Ascending aorta (tissue), 2 donors: ENCODE data around the gene SHISA6. TPM values are rescaled to one million over a fixed set of nuclear protein-coding genes. Genes with fewer than 3 reads are reported as not detected.

Experiments
- DNase-seq, 2 donors: peaks; one replicate each; pipeline ENCODE4 v3.0.0-alpha.2; 2019; ENCODE audit warnings: low spot score in 2 of 2
- H3K27ac ChIP-seq, 2 donors: fragments of 200-600 bp; sonication (generic); one replicate each; pipeline ENCODE4 v1.5.1; 2016 to 2017; ENCODE audit warnings: mild to moderate bottlenecking in 1 of 2
- H3K27me3 ChIP-seq: fragments of 200-600 bp; sonication (generic); one replicate; pipeline ENCODE4 v1.5.1; 2017
- H3K36me3 ChIP-seq, 2 donors: fragments of 200-600 bp; sonication (generic); one replicate each; pipeline ENCODE4 v1.5.1; 2016
- H3K4me1 ChIP-seq, 2 donors: fragments of 200-600 bp; sonication (generic); one replicate each; pipeline ENCODE4 v1.5.1; 2016 to 2017; ENCODE audit warnings: mild to moderate bottlenecking in 1 of 2
- H3K4me3 ChIP-seq, 2 donors: fragments of 200-600 bp; sonication (generic); one replicate each; pipeline ENCODE4 v1.5.1; 2016 to 2017; ENCODE audit warnings: mild to moderate bottlenecking in 1 of 2
- H3K9me3 ChIP-seq, 2 donors: fragments of 200-600 bp; sonication (generic); one replicate each; pipeline ENCODE4 v1.5.1; 2016
- intact Hi-C: fragments of 100-400 bp; cut with DNase I; formaldehyde crosslinking; loops from one replicate; pipeline ENCODE4 v1.15.1; 2023
- total RNA-seq: library from RNA; depleted of rRNA; stranded (reverse); fragments of >200 nt; gene quantifications from one replicate; pipeline ENCODE4 v1.1.0, GENCODE V29; 2016
- TF ChIP-seq, protein P1 (sequence below), 3 experiments: fragments of 200-600 bp in 2 of 3; fragments of 450-650 bp in 1 of 3; sonication (generic) in 2 of 3; IDR thresholded peaks; one replicate each; pipeline ENCODE4 v1.5.1; 2016 to 2019; ENCODE audit warnings: antibody characterized with exemption in 3 of 3, mild to moderate bottlenecking in 1 of 3, moderate library complexity in 1 of 3

SHISA6 gene
- total RNA-seq, 1 donor from 2014 or later: 0.11 TPM

DNA sequence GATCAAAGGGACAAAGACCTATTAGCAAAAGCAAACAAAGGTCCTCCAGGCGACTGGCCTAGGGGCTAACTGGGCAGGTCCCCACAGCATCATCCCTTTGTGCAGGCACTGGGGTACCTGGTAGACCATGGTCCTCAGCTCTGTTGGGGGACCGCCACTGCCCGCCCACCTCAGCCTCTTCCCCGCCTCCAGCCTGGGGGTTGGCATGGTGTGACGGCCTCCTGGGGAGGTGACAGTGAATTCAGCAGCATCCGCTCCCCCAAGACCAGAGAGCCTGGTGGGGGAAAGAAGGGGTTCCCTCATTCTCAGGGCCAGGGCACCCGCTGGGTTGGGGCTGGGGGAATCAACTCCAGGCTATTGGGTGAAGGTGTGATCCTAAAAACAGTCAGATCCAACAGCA lies 318.6 kb downstream of the SHISA6 start:
- no peak overlapping the region for H3K4me3 ChIP-seq
- no peak for DNase-seq
- no peaks in the 10 kb centered on the region for H3K27me3 ChIP-seq
- H3K4me1 ChIP-seq: no peaks in the 10 kb centered on the region
- H3K27ac ChIP-seq: no peak overlapping the region
- H3K36me3 ChIP-seq: no peaks in the 10 kb centered on the region
- intact Hi-C loops: no loop called here
- no peaks in the 10 kb centered on the region for H3K9me3 ChIP-seq
- TF ChIP-seq, protein P1, sequence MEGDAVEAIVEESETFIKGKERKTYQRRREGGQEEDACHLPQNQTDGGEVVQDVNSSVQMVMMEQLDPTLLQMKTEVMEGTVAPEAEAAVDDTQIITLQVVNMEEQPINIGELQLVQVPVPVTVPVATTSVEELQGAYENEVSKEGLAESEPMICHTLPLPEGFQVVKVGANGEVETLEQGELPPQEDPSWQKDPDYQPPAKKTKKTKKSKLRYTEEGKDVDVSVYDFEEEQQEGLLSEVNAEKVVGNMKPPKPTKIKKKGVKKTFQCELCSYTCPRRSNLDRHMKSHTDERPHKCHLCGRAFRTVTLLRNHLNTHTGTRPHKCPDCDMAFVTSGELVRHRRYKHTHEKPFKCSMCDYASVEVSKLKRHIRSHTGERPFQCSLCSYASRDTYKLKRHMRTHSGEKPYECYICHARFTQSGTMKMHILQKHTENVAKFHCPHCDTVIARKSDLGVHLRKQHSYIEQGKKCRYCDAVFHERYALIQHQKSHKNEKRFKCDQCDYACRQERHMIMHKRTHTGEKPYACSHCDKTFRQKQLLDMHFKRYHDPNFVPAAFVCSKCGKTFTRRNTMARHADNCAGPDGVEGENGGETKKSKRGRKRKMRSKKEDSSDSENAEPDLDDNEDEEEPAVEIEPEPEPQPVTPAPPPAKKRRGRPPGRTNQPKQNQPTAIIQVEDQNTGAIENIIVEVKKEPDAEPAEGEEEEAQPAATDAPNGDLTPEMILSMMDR (IDR thresholded peaks at IDR 0.05): no peak

DNA sequence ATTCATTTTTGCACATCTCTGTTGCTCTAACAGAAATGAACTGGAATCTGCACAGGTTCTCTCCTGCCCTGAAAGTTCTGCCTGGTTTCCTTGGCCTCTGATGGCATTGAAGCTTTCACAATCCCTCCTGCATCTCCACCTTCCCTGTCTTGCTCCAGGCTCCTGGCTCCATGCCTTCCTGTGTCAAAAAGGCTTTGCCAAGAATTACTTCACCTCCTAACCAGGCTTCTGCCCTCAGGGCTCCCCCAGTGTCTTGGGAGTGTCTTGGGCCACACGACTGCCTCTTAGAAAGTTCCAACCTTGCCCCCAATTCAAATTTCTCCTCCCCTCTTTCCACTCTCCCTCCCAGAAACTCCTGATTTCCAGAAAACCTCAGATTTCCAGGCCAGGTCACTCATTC lies 320.3 kb downstream of the SHISA6 start:
- no peak overlapping the region for H3K4me3 ChIP-seq
- no peaks in the 10 kb centered on the region for H3K4me1 ChIP-seq
- TF ChIP-seq, protein P1 (IDR thresholded peaks at IDR 0.05): no peak
- DNase-seq: no peak
- no peaks in the 10 kb centered on the region for H3K36me3 ChIP-seq
- intact Hi-C loops: no loop called here
- H3K27me3 ChIP-seq: no peaks in the 10 kb centered on the region
- H3K9me3 ChIP-seq: no peaks in the 10 kb centered on the region
- no peak overlapping the region for H3K27ac ChIP-seq

DNA sequence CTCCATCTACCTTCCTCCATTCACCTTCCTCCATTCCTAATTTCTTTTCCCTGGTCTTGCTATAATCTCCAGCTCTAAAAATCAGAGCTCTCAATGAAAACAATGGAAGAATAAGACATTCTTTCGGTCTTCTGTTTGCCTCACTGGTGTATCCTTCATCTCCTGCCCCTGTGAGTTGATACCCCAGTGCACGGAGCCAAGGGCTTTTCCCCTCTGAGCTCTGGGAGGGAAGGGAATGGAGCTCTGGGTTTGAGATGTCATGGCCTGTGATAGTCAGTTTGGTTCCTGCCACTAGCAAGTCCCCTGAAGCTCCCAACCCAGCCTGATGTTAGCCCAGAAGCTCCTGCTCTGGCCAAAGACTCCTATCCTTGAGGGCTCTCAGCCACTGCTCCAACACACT lies 320.7 kb downstream of the SHISA6 start:
- Histone ChIP-seq H3K9me3 (no peaks in the 10 kb centered on the region), H3K27ac (no peak overlapping the region), H3K4me3 (no peak overlapping the region), H3K27me3 (no peaks in the 10 kb centered on the region), H3K36me3 (no peaks in the 10 kb centered on the region), H3K4me1 (no peaks in the 10 kb centered on the region)
- intact Hi-C loops: no loop called here
- no peak for DNase-seq
- TF ChIP-seq, protein P1 (IDR thresholded peaks at IDR 0.05): no peak

DNA sequence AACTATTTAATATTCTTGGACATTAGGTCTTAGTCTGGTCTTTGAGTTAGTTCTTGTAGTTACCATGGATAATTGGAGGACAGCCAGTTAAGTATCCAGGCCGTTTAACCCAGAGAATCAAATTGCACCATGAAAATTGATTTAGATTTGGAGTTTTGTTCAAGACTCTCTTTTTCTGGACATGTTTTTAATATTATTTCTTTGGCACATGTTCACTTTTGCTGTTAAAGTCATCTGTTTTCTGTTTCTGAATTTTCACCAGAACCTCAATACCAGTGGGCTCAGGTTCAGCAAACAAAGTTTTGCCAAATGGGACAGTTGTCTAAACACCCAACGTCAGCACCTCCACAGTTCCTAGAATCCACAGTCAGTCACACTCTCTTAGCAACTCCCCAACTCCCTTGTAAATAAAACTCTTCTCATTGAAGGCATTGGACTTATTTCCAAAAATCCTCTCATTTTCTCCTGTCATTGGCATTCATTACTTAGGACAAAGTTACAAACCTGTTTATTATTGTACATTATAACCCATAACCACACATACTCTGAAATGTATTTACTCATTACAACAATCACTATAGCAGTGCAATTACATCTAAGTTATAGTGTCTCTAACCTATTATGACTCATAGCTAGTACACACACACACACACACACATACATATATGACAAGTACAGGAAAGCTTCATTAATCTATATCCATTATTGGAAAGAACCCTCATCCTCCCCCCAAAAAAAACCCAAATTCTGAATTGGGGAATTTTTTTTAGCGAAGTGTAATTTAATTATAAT lies 323.8 kb downstream of the SHISA6 start:
- TF ChIP-seq, protein P1 (IDR thresholded peaks at IDR 0.05): no peak
- no peak for DNase-seq
- Histone ChIP-seq H3K36me3 (no peaks in the 10 kb centered on the region), H3K9me3 (no peaks in the 10 kb centered on the region), H3K27me3 (no peaks in the 10 kb centered on the region), H3K27ac (no peak overlapping the region), H3K4me3 (no peak overlapping the region), H3K4me1 (no peaks in the 10 kb centered on the region)
- intact Hi-C loops: no loop called here

DNA sequence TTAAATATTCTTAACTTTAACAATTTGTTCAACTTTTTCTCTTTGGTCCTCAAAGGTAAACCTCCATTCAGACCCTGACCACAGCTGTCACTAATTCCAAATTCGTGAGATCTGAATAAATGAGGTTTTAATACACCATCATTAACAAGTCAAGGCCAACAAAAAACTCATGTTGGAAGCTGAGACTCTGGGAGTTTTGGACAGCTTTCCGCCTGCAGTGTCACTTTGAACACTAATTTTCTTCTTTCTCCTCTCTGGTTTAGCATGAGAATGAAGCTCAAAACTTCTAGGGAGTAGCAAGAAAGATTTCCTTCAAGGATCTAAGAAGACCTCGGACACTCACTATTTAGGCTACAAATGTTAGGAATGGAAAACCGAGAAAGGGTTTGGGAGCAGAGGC lies 324.6 kb downstream of the SHISA6 start:
- H3K36me3 ChIP-seq: no peaks in the 10 kb centered on the region
- intact Hi-C loops: no loop called here
- TF ChIP-seq, protein P1 (IDR thresholded peaks at IDR 0.05): no peak
- H3K9me3 ChIP-seq: no peaks in the 10 kb centered on the region
- H3K4me3 ChIP-seq: no peak overlapping the region
- no peak for DNase-seq
- no peak overlapping the region for H3K27ac ChIP-seq
- no peaks in the 10 kb centered on the region for H3K4me1 ChIP-seq
- no peaks in the 10 kb centered on the region for H3K27me3 ChIP-seq
